Right renal pelvis (tissue), 4 donors: ENCODE data around the gene EFCAB7. TPM values are rescaled to one million over a fixed set of nuclear protein-coding genes. Genes with fewer than 3 reads are reported as not detected.
A peak's percentile ranks its signal among the peaks of the same experiment; 100 is the strongest.
"Not testable (repeated sequence)": the region's sequence is repeated elsewhere in the genome, so short reads cannot be mapped to it uniquely, and the experiment has no call there.

Experiments
- DNase-seq, 4 donors: peaks; one replicate each; pipeline ENCODE4 v3.0.0-alpha.2; 2013; ENCODE audit warnings: low read depth in 4 of 4, low spot score in 3 of 4, missing footprints in 1 of 4
- polyA plus RNA-seq, 4 donors: library from polyadenylated mRNA; unstranded; fragments of 120-200 nt; gene quantifications; one replicate each; pipeline ENCODE4 v1.2.1, GENCODE V29; 2013; ENCODE audit not compliant: insufficient read length in 4 of 4

EFCAB7 gene
- polyA plus RNA-seq, 4 donors, result 19.3 to 23.3 (median 21.6) TPM

DNA sequence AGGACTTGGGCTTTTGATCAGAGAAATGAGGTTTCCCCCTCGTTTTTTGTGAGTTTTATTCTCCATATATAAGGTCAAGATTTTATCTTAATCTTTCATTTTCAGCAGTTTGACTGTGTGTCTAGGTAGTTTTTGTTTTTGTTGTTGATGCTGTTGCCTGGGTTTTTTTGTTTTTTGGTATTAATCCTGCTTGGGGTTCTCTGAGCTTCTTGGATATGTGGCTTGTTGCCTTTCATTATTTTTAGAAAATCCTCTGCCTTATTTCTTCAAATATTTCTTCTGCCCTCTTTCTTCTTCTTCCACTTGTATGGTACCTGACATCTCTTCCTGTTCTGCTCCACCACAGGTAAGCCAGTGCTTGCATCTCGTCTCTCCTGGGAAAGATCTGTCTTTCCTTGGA, 25.0 kb downstream of the EFCAB7 start:
- DNase-seq, result no peak

DNA sequence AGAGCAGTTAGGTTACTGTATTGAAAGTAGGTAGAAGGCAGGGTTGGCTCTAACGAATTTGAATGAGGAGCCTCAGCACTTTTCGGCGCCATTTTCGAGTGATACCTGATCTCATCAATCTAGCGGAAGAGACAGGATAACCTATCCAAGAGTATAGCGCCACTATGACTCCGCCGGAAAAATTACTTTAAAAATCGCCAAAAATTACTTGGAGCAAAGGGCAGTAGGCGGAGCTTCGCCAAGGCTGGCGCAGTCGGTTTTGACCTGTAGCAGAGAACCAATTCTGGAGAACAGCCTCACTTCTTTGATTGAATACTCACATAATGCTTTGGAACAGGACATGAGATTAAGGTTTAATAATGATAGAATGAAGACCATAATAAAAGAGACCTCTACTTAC, 25.6 kb downstream of the EFCAB7 start:
- DNase-seq, result no peak

DNA sequence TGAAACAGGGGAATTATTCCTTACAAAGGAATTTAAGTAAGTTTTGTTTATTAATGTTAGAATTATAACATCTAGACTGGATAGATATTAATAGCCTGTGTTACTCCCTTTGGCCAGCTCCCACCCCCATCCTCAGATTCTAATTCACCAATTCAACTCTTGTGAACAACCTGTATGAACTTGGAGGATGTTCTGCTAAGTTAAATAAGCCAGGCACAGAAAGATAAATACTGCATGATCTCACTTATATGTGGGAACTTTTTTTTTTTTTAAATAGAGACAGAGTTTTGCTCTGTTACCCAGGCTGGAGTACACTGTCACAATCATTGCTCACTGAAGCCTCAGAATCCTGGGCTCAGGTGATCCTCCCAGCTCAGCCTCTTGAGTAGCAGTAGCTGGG, 32.2 kb downstream of the EFCAB7 start:
- DNase-seq, result no peak

DNA sequence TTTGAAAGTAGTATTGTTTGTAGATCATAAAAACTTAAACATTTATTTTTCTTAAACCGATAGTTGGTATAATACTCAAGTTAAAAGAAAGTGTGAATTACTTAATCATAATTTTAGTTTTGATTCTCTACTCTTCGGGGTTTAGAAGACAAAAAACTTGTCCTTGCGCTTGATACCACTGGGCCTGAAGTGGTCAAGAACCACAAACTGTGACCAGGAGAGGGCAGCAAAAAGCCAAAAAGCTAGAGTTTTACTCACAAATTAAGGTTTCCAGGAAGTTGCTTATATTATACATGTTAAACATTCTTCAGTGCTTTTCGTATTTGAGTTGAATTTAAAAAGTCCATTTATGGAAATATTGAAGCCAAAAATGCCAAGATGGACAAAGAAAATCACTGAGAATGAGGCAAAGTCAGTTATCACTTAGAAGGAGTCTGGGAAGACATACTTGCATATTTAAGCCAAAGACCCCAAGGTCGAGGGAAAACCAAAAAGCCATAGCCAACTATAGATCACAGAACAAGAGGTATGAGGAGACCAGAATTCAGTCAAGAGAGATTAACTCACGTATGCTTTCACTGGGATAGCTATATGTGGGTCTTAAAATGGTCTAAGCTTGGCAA, 34.2 kb downstream of the EFCAB7 start:
- DNase-seq, result no peak

DNA sequence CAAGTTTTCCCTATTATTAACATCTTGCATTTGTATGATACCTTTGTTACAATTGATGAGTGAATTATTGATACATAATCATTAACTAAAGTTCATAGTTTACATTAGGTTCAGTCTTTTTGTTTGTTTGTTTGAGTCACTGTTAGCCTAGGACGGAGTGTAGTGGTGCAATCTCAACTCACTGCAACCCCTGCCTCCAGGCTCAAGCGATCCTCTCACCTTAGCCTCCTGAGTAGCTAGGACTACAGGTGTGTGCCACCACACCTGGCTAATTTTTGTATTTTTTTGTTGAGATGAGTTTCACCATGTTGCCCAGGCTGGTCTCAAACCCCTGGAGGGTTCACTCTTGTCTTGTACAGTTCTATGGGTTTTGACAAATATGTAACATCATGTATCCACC, 36.0 kb downstream of the EFCAB7 start:
- DNase-seq, result no peak

DNA sequence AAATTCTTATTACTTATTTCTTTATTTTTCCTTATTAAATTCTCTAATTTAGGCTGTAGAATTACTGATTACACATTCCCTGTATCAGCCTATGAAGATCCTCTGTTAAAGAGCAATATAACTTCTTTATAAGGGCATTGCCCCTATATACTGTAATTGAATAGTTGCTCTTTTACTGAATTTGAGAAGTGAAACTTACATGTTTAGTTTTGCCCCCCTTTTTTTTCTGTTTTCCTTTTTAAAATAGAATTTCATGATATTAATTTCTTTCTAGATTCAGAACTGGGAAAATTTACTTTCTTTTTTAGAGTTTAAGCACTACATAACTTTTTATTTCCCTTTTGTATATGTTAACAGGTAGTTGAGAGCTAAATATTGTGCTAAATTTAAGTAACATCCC, 40.4 kb downstream of the EFCAB7 start:
- no peak for DNase-seq

DNA sequence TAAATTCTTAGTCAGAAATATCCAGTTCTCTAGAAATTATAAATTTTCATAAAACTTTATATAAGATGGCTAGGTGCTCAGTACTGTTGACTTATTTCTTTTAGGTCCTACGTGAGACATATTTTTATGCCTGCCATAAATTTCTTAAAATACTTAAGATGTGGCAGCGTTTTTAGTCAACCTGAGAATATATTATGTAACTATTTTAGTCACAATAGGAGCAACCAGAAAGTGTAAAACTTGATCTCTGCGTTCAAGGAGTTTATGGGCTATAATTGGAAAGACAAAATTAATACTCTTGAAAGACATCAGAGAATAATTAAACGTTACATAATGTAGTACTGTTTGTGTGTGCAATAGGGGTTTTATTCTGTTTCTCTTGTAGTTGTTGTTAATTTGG, 45.7 kb downstream of the EFCAB7 start:
- DNase-seq, result no peak

DNA sequence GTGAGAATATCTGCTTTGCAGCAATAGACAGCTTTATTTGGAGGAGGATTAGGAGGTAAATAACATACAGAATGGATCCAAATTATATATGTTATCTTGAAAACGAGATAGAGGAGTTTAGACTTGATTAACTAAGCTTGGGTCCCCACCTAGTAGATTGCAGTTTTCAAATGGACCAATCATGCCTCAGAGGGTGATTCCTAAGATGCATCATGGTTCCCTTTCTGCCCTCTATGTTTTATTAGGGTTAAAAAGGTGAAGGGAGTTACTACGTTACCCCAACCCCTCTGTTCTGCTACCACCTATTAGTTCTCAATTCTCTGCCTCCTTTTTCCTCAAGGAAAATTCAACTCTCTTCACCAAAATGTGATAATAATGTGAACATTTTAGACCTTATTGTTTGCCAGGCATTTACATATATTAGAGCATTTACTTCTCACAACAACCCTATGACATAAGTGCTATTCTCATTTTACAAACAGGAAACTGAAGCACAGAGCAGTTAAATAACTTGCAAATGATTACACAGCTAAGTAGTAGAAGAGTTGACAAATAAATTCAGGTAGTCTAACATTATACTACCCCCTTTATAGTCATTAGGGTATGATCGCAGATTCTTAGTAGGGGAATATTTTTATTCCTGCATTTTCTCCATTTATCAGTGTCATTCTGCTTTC, 46.5 kb downstream of the EFCAB7 start:
- no peak for DNase-seq

DNA sequence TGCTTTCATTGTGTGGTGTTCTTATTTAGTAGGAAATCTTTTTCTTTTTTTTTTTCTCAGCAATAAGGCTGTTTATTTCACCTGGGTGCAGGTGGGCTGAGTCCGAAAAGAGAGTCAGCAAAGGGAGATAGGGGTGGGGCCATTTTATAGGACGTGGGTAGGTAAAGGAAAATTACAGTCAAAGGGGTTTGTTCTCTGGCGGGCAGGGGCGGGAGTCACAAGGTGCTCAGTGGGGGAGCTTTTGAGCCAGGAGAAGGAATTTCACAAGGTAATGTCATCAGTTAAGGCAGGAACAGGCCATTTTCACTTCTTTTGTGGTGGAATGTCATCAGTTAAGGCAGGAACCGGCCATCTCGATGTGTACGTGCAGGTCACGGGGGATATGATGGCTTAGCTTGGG, 49.4 kb downstream of the EFCAB7 start:
- not testable (repeated sequence) for DNase-seq

DNA sequence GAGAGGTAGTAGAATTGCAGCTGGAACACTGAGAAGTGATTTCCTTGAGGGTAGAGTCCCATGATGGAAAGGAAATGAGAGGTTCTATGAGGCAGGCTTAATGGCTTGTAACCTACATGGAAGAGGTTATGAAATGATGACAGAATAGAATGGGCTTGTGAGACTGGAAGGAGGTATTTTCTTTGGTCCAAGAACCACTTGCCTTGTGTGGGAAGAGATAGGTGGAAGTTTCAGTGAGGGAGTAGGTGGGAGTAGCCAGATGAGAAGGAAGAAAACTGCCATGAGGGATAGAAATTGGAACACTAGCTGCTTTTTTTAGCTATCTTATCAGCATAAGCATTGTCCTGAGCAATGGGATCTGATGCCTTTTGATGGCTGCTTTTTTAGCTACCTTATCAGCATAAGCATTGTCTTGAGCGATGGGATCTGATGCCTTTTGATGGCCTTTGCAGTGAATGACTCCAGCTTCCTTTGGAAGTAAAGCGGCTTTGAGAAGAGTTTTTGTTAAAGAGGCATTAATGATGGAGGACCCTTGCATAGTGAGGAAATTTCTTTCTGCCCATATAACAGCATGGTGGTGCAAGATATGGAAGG, 51.0 kb downstream of the EFCAB7 start:
- not testable (repeated sequence) for DNase-seq

DNA sequence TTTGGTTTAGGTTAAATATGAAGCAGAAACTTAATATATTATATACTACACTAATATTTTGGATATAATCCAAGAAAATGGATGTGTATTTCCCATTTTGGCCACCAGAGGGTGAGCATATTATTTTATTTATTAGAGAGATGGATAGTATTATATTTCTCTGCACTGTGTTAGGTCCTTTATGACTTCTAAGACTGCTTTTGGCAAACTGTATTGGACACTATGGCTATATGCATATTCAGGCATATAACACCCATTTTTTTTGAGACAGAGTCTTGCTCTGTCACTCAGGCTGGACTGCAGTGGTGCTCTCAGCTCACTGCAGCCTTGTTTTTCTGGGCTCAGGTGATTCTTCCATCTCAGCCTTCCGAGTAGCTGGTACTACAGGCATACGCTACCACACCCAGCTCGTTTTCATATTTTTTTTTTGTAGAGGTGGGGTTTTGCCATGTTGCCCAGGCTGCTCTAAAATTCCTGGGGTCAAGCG, 52.1 kb downstream of the EFCAB7 start:
- DNase-seq, result no peak

DNA sequence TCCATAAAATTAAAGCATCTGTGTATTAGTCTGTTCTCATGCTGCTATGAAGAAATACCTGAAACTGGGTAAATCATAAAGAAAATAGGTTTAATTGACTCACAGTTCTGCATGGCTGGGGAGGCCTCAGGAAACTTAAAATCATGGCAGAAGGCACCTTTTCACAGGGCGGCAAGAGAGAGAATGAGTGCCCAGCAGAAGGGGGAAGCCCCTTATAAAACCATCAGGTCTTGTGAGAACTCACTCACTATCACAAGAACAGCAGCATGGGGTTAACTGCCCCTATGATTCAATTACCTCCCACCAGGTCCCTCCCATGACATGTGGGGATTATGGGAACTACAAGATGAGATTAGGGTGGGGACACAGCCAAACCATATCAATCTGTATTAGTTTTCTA, 63.0 kb downstream of the EFCAB7 start:
- DNase-seq, result not testable (repeated sequence)

DNA sequence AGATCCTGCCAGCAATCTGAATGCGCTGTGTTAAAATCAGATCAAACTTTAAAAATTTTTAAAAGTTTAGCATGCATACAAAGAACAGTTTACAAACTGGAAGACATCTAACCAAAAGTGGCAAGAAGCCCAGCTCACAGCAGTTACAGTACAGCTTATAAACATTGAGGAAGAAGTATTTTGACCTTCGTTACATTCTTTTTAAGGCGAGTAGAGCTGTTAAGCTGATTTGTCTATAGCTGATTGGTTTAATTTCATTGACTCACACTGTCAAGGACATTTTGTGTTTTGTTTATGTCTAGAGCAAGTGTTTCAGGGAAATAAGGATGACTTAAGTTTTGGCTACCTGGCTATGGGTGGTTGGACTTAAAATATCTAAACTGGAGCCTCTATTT, 66.8 kb downstream of the EFCAB7 start:
- DNase-seq, result no peak

DNA sequence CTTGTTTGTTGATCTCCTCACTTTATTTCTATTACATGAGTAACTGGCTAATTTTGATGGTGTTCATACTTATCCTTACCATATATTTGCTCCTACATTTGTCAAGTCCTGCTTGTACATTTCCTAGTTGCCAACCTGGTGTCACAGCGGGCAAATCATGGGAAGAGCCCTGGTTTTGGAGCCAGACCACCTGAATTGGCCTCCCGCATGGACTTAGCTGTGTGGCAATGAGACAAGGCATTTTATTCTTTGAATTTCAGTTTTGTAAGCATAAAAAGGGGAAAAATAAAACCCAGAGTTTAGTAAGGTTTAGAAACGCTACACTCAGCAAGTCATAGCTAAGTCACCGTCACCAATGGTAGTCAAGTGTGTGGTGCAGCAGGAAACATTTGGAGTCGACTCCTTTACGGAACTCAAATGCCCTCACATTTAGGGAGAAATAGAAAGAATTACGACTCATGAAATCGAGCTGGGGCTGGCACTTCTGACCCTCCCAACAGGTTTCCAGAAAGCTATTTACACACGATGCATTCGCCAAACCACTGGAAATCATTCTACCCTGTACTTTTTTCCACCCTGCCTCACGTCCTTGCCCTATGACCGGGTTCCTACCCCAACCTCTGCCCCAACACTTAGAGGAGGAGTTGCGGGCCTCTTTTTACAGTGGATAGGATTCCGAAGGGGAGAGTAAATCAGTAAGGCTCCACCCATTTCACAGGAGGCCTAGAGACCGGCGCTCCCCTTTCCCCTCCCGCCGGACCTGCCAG, 69.4 kb downstream of the EFCAB7 start:
- peak in 2 of 4 donors; percentile 8 to 28 for DNase-seq

DNA sequence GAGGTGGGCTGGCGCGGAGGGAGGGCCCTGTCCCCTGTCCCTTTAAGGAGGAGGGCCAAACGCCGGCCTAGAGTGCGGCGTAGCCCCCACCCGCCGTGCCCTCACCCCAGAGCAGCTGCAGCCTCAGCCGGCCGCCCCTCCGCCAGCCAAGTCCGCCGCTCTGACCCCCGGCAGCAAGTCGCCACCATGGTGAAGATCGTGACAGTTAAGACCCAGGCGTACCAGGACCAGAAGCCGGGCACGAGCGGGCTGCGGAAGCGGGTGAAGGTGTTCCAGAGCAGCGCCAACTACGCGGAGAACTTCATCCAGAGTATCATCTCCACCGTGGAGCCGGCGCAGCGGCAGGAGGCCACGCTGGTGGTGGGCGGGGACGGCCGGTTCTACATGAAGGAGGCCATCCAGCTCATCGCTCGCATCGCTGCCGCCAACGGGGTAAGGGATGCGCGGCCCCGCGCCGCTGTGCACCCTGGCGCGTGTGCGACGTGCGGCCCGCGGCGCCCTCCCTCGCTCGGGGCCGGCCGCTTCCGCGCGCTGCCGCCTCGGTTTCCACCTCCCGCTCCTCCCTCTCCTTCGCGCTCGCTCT, 70.1 kb downstream of the EFCAB7 start, which contains the start of gene PGM1:
Gene PGM1, plus strand, starts transcription at position 109 of the 583 bp plus-strand sequence. Its CDS starts 78 bp downstream, at position 187.
- peak; percentile 47 to 68 (median 57) for DNase-seq

DNA sequence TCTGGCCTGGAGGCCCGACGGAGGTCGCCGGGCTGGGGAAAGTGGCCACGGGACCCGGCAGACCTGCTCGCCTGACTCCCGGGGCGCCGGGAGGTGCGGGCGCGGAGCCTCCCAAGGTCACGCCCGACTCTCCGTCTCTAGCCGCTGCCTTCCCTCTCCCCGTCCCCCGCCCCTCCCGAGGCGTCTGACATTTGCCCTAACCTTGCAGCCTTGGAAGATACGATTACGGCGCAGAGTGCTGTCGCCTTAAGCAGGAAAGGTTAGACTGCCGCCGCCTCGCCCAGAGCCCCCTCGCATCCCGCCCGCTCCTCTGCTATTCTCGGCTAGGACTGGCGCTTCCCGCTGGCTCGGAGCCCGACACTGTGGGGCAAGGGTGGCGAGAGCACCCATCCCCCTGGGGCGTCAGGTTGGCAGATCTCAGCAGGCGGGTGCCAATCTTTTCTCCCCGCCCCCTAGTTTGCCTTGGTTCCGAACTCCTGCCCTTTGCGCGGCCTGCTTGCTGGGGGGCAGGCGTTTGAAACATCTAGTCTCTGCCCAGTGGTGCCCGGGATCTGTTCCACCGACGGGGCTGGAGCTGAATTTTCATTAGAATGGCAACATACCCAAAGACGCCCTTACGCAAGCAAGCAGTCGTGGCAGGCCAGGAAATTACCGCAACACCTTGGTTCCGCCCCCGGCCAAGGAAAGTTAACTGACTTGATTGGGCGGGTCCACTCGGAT, 70.7 kb downstream of the EFCAB7 start:
- peak in 2 of 4 donors; percentile 14 to 38 for DNase-seq

DNA sequence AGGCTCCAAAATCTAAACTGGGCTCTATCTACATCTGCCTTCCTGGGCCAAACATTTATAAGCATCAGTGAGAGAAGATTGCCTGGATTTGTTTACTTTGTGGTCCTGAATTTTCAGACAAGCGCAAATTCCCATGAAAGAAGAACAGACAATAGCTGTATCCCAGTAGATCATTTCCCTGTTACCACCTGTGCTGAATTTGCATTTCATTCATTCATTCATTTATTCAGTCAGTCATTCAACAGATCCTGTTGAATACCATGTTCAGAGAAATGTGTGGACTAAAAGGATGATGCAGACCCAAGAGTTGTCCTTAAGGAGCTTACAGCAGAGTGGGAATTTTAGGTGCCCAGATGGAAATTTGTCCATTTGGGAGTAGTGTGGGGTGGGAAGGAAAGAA, 72.1 kb downstream of the EFCAB7 start:
- DNase-seq, result no peak

DNA sequence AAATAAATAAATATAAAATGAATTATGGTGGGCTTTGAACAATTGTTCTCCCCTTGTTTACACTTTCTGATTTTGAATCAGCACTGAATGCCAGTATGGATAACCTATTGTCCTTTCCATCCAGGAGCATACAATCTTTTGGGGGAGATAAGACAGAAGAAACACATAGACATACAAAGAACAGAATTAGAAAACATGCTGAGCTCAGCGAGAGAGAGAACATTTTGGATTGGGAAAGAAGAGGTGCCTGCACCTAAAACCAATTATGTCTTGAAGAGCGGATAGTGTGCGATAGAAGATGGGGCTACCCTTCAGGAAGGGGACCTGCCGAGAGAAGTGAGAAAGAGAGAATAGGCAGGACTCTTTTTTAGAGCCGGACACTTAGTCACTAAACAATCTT, 76.5 kb downstream of the EFCAB7 start:
- DNase-seq, result no peak

DNA sequence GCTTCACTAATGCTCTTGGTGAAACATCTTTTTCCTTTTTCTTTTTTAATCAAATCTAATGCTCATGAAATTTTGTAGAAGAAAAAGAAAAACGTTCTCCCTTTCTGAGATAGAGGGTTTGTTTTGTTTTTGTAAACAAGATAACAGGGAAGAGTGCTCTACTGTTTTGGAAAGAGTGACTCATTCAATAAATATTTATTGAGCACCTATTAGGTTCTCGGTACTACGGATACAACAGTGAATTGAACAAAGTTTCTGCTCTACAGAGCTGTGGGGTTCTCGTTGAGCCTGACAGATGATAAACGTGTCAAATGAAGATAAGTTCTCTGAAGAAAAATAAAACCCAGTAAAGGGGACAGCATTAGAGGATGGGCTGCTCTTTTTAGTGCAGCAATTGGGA, 76.9 kb downstream of the EFCAB7 start:
- DNase-seq, result no peak

DNA sequence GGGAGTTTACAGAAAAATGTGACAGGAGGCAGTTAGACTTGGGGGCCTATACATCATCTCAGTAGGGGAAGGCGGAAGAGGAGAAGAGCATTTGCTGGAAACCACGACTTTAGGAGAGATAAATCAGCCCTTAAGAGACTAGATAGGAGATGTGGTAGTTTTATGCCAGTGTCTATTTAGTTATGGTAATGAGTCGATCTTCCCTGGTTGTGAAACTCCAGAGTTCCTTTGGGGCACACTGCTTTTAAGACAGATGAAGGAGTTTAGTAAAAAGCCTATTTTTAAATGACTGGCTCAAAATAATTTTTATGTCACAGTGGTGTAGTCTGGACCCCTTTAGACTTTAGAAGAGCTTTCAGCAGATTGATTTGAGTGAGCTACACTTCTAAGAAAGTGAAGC, 77.7 kb downstream of the EFCAB7 start:
- DNase-seq, result no peak
